Smooth muscle cell (in vitro differentiated cells): ENCODE measurements around the gene PAIP2. TPM values are rescaled to one million over a fixed set of nuclear protein-coding genes. Genes with fewer than 3 reads are reported as not detected.
A peak's percentile ranks its signal among the peaks of the same experiment; 100 is the strongest.
"Not testable (repeated sequence)": the region's sequence is repeated elsewhere in the genome, so short reads cannot be mapped to it uniquely, and the experiment has no call there.

Experiments used
- DNase-seq: peaks from one replicate; lab custom pipeline; 2025; ENCODE audit not compliant: unreplicated experiment; lab: John Stamatoyannopoulos, UW
- H2AFZ ChIP-seq: fragments of 200-600 bp; sonication (generic); 2 replicates; pipeline ENCODE4 v1.6.0; 2016; ENCODE audit warnings: antibody characterized with exemption, low read depth, mild to moderate bottlenecking
- H3F3A ChIP-seq: fragments of 200-600 bp; sonication (generic); 2 replicates; pipeline ENCODE4 v1.6.0; 2017; ENCODE audit warnings: antibody characterized with exemption, low read depth
- H3K27ac ChIP-seq: fragments of 200-600 bp; sonication (generic); 2 replicates; pipeline ENCODE4 v1.5.1; 2016; ENCODE audit warnings: low read depth, mild to moderate bottlenecking
- H3K27me3 ChIP-seq: fragments of 200-600 bp; sonication (generic); 2 replicates; pipeline ENCODE4 v1.6.1; 2016; ENCODE audit warnings: low read depth, mild to moderate bottlenecking
- H3K36me3 ChIP-seq: fragments of 200-600 bp; sonication (generic); 2 replicates; pipeline ENCODE4 v1.5.1; 2016; ENCODE audit warnings: low read depth
- H3K4me1 ChIP-seq: fragments of 200-600 bp; sonication (generic); 2 replicates; pipeline ENCODE4 v1.5.1; 2016; ENCODE audit warnings: low read depth
- H3K4me2 ChIP-seq: fragments of 200-600 bp; sonication (generic); 2 replicates; pipeline ENCODE4 v1.6.0; 2016; ENCODE audit warnings: mild to moderate bottlenecking
- H3K4me3 ChIP-seq: fragments of 200-600 bp; sonication (generic); 2 replicates; pipeline ENCODE4 v1.5.1; 2016; ENCODE audit warnings: mild to moderate bottlenecking
- H3K79me2 ChIP-seq: fragments of 200-600 bp; sonication (generic); 2 replicates; pipeline ENCODE4 v1.6.0; 2016; ENCODE audit warnings: low read depth, mild to moderate bottlenecking
- H3K9ac ChIP-seq: fragments of 200-600 bp; sonication (generic); 2 replicates; pipeline ENCODE4 v1.6.0; 2016; ENCODE audit warnings: low read depth
- H3K9me3 ChIP-seq: fragments of 200-600 bp; sonication (generic); replicated peaks from 2 replicates; pipeline ENCODE4 v1.5.1; 2016; ENCODE audit warnings: low read depth
- H4K20me1 ChIP-seq: fragments of 200-600 bp; sonication (generic); 2 replicates; pipeline ENCODE4 v1.6.0; 2016; ENCODE audit warnings: low read depth
- WGBS: methylation state at CpG from one replicate; pipeline ENCODE4 v1.1.7; 2016; ENCODE audit warnings: low lambda C conversion rate; 5-methylcytosine and 5-hydroxymethylcytosine counted together
- polyA plus RNA-seq: library from polyadenylated mRNA; unstranded; fragments of >200 nt; fragmentation: Nextera tagmentation; extraction: Ambion mirVana; gene quantifications from 2 replicates; pipeline ENCODE4 v1.2.1, GENCODE V29; 2016
- total RNA-seq: library from RNA; depleted of rRNA; stranded (reverse); fragments of >200 nt; gene quantifications from 2 replicates; pipeline ENCODE4 v1.2.3, GENCODE V29; 2014
- TF ChIP-seq, protein P1 (sequence below): fragments of 200-600 bp; sonication (generic); IDR thresholded peaks from 2 replicates; pipeline ENCODE4 v1.5.1; 2017; ENCODE audit warnings: borderline replicate concordance, mild to moderate bottlenecking, antibody characterized with exemption; ENCODE audit not compliant: insufficient read depth, poor library complexity, severe bottlenecking

The PAIP2 gene
- total and polyA plus RNA-seq, 2 experiments from 2014 or later = 98.1 to 123 TPM

DNA sequence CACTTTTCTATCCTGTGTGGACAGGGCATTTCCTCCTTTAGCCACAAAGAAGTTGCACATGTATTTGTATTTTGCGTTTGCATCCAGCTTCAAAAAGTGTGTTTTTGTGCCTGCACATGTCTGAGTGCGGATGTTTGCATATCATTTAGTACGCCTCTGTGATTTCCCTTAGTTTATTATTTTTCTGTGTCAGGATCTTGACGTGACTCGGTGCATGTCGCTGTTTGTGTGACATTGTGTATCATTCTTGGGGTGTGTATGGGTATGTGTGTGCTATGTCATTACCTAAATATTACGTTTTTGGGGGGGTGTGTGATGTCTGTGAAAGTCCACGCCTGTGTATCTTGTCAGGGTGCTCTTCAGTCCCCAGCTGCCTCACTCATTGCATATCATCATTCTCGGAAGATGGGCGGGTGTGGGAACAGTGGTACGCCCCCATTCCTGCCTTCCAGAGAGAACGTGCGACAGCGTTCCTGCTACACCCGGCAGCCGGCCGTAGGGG is 416 bp upstream of the PAIP2 start:
- peak overlapping the region; percentile 95 for H3K4me2 ChIP-seq
- peaks cover 40% of the 10 kb centered on the region for H4K20me1 ChIP-seq
- no peaks in the 10 kb centered on the region for H3K9me3 ChIP-seq
- H3K4me1 ChIP-seq = peaks cover 21% of the 10 kb centered on the region
- no peaks in the 10 kb centered on the region for H3K36me3 ChIP-seq
- WGBS = 13% methylated on average over 17 of the region's 17 CpGs
- H2AFZ ChIP-seq = no peak overlapping the region
- DNase-seq = no peak
- H3K27ac ChIP-seq = no peak overlapping the region
- no peaks in the 10 kb centered on the region for H3K27me3 ChIP-seq
- peak overlapping the region; percentile 81 for H3K4me3 ChIP-seq
- TF ChIP-seq, protein P1, sequence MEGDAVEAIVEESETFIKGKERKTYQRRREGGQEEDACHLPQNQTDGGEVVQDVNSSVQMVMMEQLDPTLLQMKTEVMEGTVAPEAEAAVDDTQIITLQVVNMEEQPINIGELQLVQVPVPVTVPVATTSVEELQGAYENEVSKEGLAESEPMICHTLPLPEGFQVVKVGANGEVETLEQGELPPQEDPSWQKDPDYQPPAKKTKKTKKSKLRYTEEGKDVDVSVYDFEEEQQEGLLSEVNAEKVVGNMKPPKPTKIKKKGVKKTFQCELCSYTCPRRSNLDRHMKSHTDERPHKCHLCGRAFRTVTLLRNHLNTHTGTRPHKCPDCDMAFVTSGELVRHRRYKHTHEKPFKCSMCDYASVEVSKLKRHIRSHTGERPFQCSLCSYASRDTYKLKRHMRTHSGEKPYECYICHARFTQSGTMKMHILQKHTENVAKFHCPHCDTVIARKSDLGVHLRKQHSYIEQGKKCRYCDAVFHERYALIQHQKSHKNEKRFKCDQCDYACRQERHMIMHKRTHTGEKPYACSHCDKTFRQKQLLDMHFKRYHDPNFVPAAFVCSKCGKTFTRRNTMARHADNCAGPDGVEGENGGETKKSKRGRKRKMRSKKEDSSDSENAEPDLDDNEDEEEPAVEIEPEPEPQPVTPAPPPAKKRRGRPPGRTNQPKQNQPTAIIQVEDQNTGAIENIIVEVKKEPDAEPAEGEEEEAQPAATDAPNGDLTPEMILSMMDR = no peak
- peak overlapping the region; percentile 49 for H3K9ac ChIP-seq
- H3F3A ChIP-seq = peaks cover 12% of the 10 kb centered on the region
- peaks cover 46% of the 10 kb centered on the region for H3K79me2 ChIP-seq

DNA sequence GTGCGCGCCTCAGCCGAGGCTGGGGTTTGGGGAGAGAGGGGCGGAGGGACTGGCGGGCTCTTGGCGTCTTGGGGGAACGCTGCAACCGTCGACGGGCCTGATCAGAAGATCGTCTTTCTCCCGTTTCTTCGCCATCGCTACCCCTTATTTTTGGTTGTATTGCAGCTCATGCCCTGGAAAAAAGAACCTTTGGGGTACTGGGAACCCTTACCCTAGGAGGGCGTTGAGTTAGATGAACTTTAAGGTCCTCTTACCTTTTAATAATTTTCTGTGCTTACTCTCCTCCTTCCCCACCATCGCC is 719 bp downstream of the PAIP2 start:
- peaks cover 21% of the 10 kb centered on the region for H3K4me1 ChIP-seq
- H3K27ac ChIP-seq = peak overlapping the region; percentile 98
- no peak overlapping the region for H2AFZ ChIP-seq
- no peaks in the 10 kb centered on the region for H3K27me3 ChIP-seq
- H3K36me3 ChIP-seq = no peaks in the 10 kb centered on the region
- H3K9ac ChIP-seq = peak overlapping the region; percentile 99
- H3K4me2 ChIP-seq = peak overlapping the region; percentile 95
- peak overlapping the region; percentile 81 for H3K4me3 ChIP-seq
- TF ChIP-seq, protein P1 = no peak
- peaks cover 52% of the 10 kb centered on the region for H4K20me1 ChIP-seq
- no peaks in the 10 kb centered on the region for H3K9me3 ChIP-seq
- no peak for DNase-seq
- peaks cover 57% of the 10 kb centered on the region for H3K79me2 ChIP-seq
- peaks cover 10% of the 10 kb centered on the region for H3F3A ChIP-seq
- under 1% methylated on average over 16 of the region's 16 CpGs for WGBS

DNA sequence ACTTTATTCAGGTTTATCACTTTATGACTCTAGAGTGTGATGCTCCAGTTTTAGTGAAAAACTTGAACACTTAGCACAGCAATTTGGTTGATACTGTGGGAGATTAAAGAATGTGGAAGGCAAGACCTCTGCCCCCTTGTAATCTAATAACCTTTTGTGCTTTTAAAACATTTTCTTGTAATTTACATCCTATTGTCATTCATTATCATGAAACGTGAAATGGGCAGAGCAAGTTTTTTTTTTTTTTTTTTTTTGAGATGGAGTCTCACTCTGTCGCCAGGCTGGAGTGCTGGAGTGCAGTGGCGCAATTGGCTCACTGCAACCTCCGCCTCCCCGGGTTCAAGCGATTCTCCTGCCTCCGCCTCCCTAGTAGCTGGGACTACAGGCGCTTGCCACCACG is 1.8 kb downstream of the PAIP2 start:
- peak overlapping the region; percentile 95 for H3K4me2 ChIP-seq
- peaks cover 21% of the 10 kb centered on the region for H3K4me1 ChIP-seq
- H3F3A ChIP-seq = peaks cover 10% of the 10 kb centered on the region
- H3K36me3 ChIP-seq = no peaks in the 10 kb centered on the region
- DNase-seq = no peak
- no peaks in the 10 kb centered on the region for H3K9me3 ChIP-seq
- H3K79me2 ChIP-seq = peaks cover 68% of the 10 kb centered on the region
- no peaks in the 10 kb centered on the region for H3K27me3 ChIP-seq
- peak overlapping the region; percentile 99 for H3K9ac ChIP-seq
- H3K4me3 ChIP-seq = peak overlapping the region; percentile 81
- TF ChIP-seq, protein P1 = no peak
- H2AFZ ChIP-seq = no peak overlapping the region
- H4K20me1 ChIP-seq = peaks cover 63% of the 10 kb centered on the region
- WGBS = 94% methylated on average over 9 of the region's 9 CpGs
- no peak overlapping the region for H3K27ac ChIP-seq

DNA sequence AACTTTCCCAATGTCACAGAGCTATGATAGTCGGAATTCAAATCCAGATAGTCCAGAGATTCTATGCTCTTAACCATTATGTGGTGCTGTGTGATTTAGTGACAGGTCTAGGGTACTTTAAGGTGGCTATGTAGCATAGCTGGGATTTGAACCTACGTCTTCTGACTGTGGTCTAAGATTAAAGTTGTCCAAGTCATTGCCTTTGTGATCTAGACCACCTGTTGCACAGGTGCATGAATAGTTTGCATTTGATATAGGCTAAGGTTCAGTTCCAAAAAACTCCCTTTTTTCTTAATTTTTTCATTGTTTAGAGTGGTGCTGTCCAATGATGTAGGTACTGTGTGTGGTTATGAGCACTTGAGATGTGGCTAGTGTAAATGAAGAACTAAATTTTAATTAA is 2.5 kb downstream of the PAIP2 start:
- Histone ChIP-seq H3K9ac (no peak overlapping the region), H3F3A (peaks cover 6% of the 10 kb centered on the region), H3K36me3 (no peaks in the 10 kb centered on the region), H3K4me3 (peak overlapping the region; percentile 81), H4K20me1 (peaks cover 70% of the 10 kb centered on the region), H3K4me1 (peaks cover 21% of the 10 kb centered on the region), H3K27ac (no peak overlapping the region), H3K4me2 (peak overlapping the region; percentile 95), H3K79me2 (peaks cover 75% of the 10 kb centered on the region), H3K27me3 (no peaks in the 10 kb centered on the region), H3K9me3 (no peaks in the 10 kb centered on the region), H2AFZ (no peak overlapping the region)
- WGBS = 92% methylated on average over 2 of the region's 2 CpGs
- no peak for DNase-seq
- TF ChIP-seq, protein P1 = no peak

DNA sequence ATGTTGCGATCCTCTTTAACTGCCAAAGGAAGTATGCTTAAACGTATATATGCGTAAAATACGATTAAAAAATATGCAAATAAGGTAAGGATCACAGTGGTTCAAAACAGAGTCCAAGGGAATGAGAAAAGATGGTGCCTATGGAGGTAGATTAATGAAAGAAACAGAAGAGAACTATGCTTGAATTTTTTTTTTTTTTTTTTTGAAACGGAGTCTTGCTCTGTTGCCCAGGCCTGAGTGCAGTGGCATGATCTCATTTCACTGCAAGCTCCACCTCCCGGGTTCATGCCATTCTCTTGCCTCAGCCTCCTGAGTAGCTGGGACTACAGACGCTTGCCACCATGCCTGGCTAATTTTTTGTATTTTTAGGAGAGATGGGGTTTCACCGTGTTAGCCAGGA is 3.8 kb downstream of the PAIP2 start:
- H4K20me1 ChIP-seq = peaks cover 82% of the 10 kb centered on the region
- H2AFZ ChIP-seq = not testable (repeated sequence)

DNA sequence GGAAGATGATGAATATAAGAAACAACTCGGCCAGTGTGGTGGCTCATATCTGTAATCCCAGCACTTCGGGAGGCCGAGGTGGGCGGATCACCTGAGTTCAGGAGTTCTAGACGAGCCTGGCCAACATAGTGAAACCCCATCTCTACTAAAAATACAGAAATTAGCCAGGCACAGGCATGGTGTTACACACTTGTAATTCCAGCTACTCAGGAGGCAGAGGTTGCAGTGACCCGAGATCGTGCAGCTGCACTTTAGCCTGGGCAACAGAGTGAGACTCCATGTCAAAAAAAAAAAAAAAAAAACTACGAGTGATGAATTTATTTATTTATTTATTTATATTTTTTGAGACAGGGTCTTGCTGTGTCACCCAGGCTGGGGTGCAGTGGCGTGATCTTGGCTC is 6.2 kb downstream of the PAIP2 start:
- H3K4me2 ChIP-seq = not testable (repeated sequence)

More for the DNA sequence above, 3.8 kb downstream of the PAIP2 start:
- H3K9ac ChIP-seq, H3F3A ChIP-seq, H3K4me2 ChIP-seq, H3K36me3 ChIP-seq, H3K27ac ChIP-seq, H3K27me3 ChIP-seq, H3K4me3 ChIP-seq, DNase-seq, H3K9me3 ChIP-seq: not testable (repeated sequence)
- WGBS = 98% methylated on average over 8 of the region's 8 CpGs
- Histone ChIP-seq H3K4me1 (peaks cover 21% of the 10 kb centered on the region), H3K79me2 (peaks cover 88% of the 10 kb centered on the region)

More for the DNA sequence above, 6.2 kb downstream of the PAIP2 start:
- H3K27ac ChIP-seq, H3K27me3 ChIP-seq, H3K9ac ChIP-seq, DNase-seq, H3K4me3 ChIP-seq, H3F3A ChIP-seq, H2AFZ ChIP-seq, H3K36me3 ChIP-seq, H3K9me3 ChIP-seq: not testable (repeated sequence)
- Histone ChIP-seq H3K4me1 (peaks cover 14% of the 10 kb centered on the region), H3K79me2 (peaks cover 100% of the 10 kb centered on the region), H4K20me1 (peaks cover 100% of the 10 kb centered on the region)
- 95% methylated on average over 9 of the region's 9 CpGs for WGBS
